Ovary (tissue), 9 donors: Measurements from ENCODE around the gene SELENOF. TPM values are rescaled to one million over a fixed set of nuclear protein-coding genes. Genes with fewer than 3 reads are reported as not detected.

ENCODE experiments used
- DNase-seq, 5 donors: peaks; one replicate each; pipeline ENCODE4 v3.0.0-alpha.2; 2019 to 2020
- H3K27ac ChIP-seq, 2 donors: fragments of 200-600 bp; one replicate each; pipeline versions ENCODE4 v1.5.1 to v1.8.0; 2019 to 2022
- H3K27me3 ChIP-seq: fragments of 200-600 bp; one replicate; pipeline ENCODE4 v1.8.0; 2022
- H3K36me3 ChIP-seq: fragments of 200-600 bp; sonication (generic); one replicate; pipeline ENCODE4 v1.5.1; 2019
- H3K4me1 ChIP-seq: one replicate; pipeline ENCODE4 v1.8.1; 2013; ENCODE audit warnings: mild to moderate bottlenecking, moderate library complexity; ENCODE audit not compliant: insufficient read depth
- H3K4me3 ChIP-seq: fragments of 200-600 bp; sonication (generic); one replicate; pipeline ENCODE4 v1.5.1; 2017
- H3K9me3 ChIP-seq, 2 donors: fragments of 200-600 bp in 1 of 2; sonication (generic) in 1 of 2; one replicate each; pipeline versions ENCODE4 v1.5.1 to v1.8.1; 2013 to 2019; ENCODE audit warnings: mild to moderate bottlenecking in 1 of 2, moderate library complexity in 1 of 2
- CTCF ChIP-seq, 3 donors: fragments of 450-650 bp in 2 of 3; fragments of 200-600 bp in 1 of 3; IDR thresholded peaks; one replicate each; pipeline versions ENCODE4 v1.5.1 to v1.8.0; 2016 to 2022; ENCODE audit warnings: antibody characterized with exemption in 3 of 3, mild to moderate bottlenecking in 1 of 3
- EP300 ChIP-seq: sonication (generic); formaldehyde crosslinking; IDR thresholded peaks from one replicate; pipeline ENCODE4 v1.6.1; 2017; ENCODE audit warnings: antibody characterized with exemption
- POLR2A ChIP-seq: fragments of 450-650 bp; IDR thresholded peaks from one replicate; pipeline ENCODE4 v1.6.1; 2017; ENCODE audit warnings: antibody characterized with exemption, mild to moderate bottlenecking, moderate library complexity
- WGBS, 3 donors: extraction: QIAGEN DNeasy Blood & Tissue Kit in 1 of 3; methylation state at CpG; one replicate each; pipeline versions ENCODE4 v1.1.5 to v1.1.7; 2013 to 2017; 5-methylcytosine and 5-hydroxymethylcytosine counted together
- intact Hi-C, 4 donors: fragments of 100-400 bp; cut with DNase I; formaldehyde crosslinking; loops; one replicate each; pipeline versions ENCODE4 v1.11.0 to v1.15.1; 2022 to 2023
- polyA plus RNA-seq, 2 donors: library from polyadenylated mRNA; stranded (reverse); fragments of 200-250 nt in 1 of 2; fragments of 350-450 nt in 1 of 2; fragmentation: Illumina TruSeq in 1 of 2; extraction: RNeasy Lipid Tissue Mini Kit (QIAGEN cat#74804) in 1 of 2; gene quantifications; one replicate each; pipeline ENCODE4 v1.2.3, GENCODE V29; 2013 to 2014
- total RNA-seq, 7 donors: library from RNA; depleted of rRNA in 2 of 7; stranded (reverse); fragments of >200 nt in 2 of 7; fragmentation: NEBNext Ultra II Directional in 3 of 7; extraction: Animal tissue kit (Norgen Biotek cat#: 25700) in 3 of 7; gene quantifications; one replicate each; pipeline versions ENCODE4 v1.1.0 to v1.2.4, GENCODE V29; 2016 to 2023
- donor health status: DM: no; HTN: no; CAD: no; lungs with moderate emphysema.
- donor health status: DM: no; HTN: no; CAD: no.
- donor health status: Bipolar disorder and iron deficiency.
- donor health status: DM: yes; HTN: yes; CAD: no.
- donor health status: DM: no; HTN: no; CAD: no.
- donor health status: DM: yes; HTN: yes; CAD: no.

SELENOF gene
- total and polyA plus RNA-seq, 9 donors, result 122 to 294 (median 167) TPM

- no peaks in the 10 kb centered on the region for H3K9me3 ChIP-seq
- no peak for TF ChIP-seq CTCF (IDR thresholded peaks at IDR 0.05)
- no peak for TF ChIP-seq EP300
- TF ChIP-seq POLR2A, result no peak
- H3K27me3 ChIP-seq, result peaks cover 2% of the 10 kb centered on the region
- 90 to 93% (median 91%) methylated on average over 3 of the region's 3 CpGs for WGBS, 3 donors
- no peak overlapping the region for H3K4me3 ChIP-seq
- no peaks in the 10 kb centered on the region for H3K36me3 ChIP-seq
- DNase-seq, result no peak
- no peaks in the 10 kb centered on the region for H3K4me1 ChIP-seq
- intact Hi-C loops, result no loop called here
- H3K27ac ChIP-seq, result no peak overlapping the region
Measured at GRCh38 chr1:86955678-86956077, 41.8 kb upstream of the SELENOF start.

GRCh38 chr1:86953167-86953566 lies 39.2 kb upstream of the SELENOF start:
- Histone ChIP-seq H3K4me3 (no peak overlapping the region), H3K27me3 (peaks cover 2% of the 10 kb centered on the region), H3K27ac (no peak overlapping the region), H3K36me3 (no peaks in the 10 kb centered on the region), H3K9me3 (no peaks in the 10 kb centered on the region), H3K4me1 (no peaks in the 10 kb centered on the region)
- no peak for DNase-seq
- WGBS, 3 donors, result 47 to 67% (median 53%) methylated on average over 3 of the region's 3 CpGs
- TF ChIP-seq EP300 (no peak), CTCF (IDR thresholded peaks at IDR 0.05) (no peak), POLR2A (no peak)
- intact Hi-C loops, result no loop called here

GRCh38 chr1:86951430-86951829 lies 37.5 kb upstream of the SELENOF start:
- 32 to 66% (median 46%) methylated on average over 1 of the region's 1 CpG for WGBS, 3 donors

GRCh38 chr1:86950712-86951419 lies 36.9 kb upstream of the SELENOF start:
- H3K27ac ChIP-seq, result no peak overlapping the region
- no peaks in the 10 kb centered on the region for H3K27me3 ChIP-seq
- no peak for TF ChIP-seq POLR2A
- no peak for TF ChIP-seq CTCF (IDR thresholded peaks at IDR 0.05)
- TF ChIP-seq EP300, result no peak
- DNase-seq, result no peak
- H3K4me3 ChIP-seq, result no peak overlapping the region
- intact Hi-C loops, result no loop called here
- peaks cover 3% of the 10 kb centered on the region for H3K4me1 ChIP-seq
- no peaks in the 10 kb centered on the region for H3K36me3 ChIP-seq
- no peaks in the 10 kb centered on the region for H3K9me3 ChIP-seq
- 63 to 76% (median 72%) methylated on average over 5 of the region's 5 CpGs for WGBS, 3 donors

More at GRCh38 chr1:86951430-86951829, 37.5 kb upstream of the SELENOF start:
- intact Hi-C loops, result no loop called here
- H3K4me3 ChIP-seq, result no peak overlapping the region
- no peak for DNase-seq
- no peaks in the 10 kb centered on the region for H3K36me3 ChIP-seq
- H3K27me3 ChIP-seq, result no peaks in the 10 kb centered on the region
- no peak for TF ChIP-seq POLR2A
- no peak for TF ChIP-seq CTCF (IDR thresholded peaks at IDR 0.05)
- no peak for TF ChIP-seq EP300
- H3K9me3 ChIP-seq, result no peaks in the 10 kb centered on the region
- no peak overlapping the region for H3K27ac ChIP-seq
- peaks cover 3% of the 10 kb centered on the region for H3K4me1 ChIP-seq
